HG02840 (cell line): ENCODE measurements around the gene POLE.

Experiments
- ATAC-seq: cut with Tn5 transposase; IDR thresholded peaks from one replicate; pipeline ENCODE4 v1.9.1; 2021; ENCODE audit warnings: mild to moderate bottlenecking, moderate library complexity, moderate number of reproducible peaks; ENCODE audit not compliant: unreplicated experiment, low FRiP score

Gene POLE

GRCh38 chr12:132634411-132634990 is 52.6 kb downstream of the POLE start:
- ATAC-seq, result no peak

GRCh38 chr12:132633901-132634300 is 53.2 kb downstream of the POLE start:
- ATAC-seq, result no peak

DNA sequence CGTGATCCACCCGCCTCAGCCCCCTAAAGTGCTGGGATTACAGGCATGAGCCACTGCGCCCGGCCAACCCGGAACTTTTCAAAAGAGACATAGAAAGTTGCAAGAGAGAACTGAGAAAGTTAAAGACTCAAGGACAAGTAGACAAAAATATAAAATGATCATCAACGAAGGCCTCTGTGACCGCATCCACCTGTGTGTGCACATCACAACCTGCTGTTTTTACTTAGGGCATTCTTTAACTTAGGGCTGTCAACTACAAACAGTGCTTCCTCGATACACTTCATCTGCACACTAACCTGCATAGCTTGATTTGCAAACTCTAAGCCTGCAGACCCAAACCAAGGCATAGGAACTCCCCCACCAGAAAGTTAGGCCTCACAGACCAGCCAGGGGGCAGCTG is 53.7 kb downstream of the POLE start:
- ATAC-seq, result no peak

GRCh38 chr12:132632521-132633228 is 54.5 kb downstream of the POLE start:
- ATAC-seq, result no peak

DNA sequence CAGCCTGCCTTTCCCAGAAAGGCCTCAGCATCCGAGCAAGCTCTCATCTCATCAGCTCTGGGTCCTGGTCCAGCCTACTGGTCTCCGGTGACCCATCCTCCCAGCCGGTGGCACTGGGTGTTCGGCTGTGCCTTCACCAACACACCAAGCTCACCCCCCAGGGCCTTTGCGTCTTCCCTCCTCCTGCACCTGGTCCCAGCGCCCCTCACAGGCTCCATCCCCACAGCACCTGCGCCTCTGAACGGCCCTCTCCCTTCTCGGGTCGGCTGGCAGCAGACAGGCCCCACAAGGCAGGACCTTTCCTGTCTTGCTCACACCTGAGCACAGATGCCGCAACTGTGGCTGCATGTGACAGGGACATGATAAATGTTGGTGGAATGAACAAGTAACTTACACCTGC is 55.5 kb downstream of the POLE start:
- no peak for ATAC-seq

GRCh38 chr12:132630672-132631071 is 56.5 kb downstream of the POLE start:
- no peak for ATAC-seq

- no peak for ATAC-seq
Measured at GRCh38 chr12:132629330-132629729, 57.8 kb downstream of the POLE start.

- no peak for ATAC-seq
Measured at GRCh38 chr12:132625731-132626430, 61.3 kb downstream of the POLE start.

DNA sequence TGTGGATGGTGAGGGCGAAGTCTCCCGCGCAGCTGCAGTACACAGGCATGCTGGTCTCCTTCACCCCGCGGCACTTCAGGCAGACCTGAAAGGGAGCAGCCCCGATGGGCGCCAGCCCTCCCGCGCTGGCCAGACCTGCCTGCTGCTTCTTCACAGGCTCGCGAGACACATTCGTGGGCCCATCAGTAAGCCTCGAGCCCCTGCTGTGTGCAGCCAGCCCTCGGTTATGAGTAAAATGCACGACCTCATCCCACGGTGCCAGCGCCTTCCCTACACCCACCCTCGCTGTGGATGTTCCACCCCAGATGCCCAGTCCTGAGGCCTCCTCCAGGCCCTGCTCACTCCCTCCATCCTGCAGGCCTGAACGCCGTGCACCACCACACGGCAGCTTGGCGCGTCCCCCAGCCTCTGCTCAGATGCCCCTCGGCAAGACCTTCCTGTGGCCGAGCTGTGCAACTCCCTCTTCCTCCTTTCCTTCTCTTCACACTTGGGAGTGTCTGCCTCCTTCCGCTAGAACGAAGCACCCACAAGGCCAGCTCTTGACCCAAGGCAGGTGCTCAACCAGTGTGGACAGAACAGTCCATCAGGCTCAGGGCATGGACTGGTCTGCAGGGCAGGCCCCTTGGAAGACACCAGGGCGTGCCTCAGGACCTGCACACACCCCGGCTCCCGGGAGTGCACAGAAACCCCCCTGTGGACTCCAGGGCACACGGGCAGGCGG is 62.1 kb downstream of the POLE start:
- ATAC-seq, result no peak

DNA sequence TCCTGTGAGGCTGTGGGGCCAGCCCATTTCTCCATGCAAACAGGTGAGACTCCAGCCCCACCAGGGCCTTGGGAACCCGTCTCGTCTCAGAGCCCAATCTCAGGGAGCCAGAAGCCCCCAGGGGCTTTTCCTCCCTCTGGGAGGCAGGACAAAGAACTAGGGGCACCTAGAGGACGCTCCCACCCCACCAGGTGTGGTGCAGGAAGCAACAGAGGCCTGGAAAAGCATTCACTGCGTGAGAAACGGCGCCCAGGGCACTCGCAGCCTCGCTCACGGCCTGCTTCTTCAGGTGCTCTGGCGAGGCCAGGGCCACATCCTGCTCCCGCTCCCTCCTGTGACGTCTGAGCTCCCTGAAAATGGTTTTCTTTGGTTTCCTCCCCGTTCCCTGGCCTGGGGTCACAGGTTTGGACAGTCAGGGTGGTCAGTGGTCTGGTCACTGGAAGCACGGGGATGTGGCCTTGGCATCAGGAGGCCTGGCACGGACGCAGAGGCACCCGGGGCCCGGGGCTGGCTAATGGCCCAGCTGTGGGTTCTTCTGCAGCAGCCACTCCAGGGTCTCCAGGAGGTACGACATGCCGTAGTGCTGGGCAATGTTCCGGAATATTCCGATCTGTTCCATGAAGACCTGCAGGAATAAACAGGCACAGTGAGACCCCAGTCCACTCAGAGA is 62.8 kb downstream of the POLE start:
- ATAC-seq, result no peak

DNA sequence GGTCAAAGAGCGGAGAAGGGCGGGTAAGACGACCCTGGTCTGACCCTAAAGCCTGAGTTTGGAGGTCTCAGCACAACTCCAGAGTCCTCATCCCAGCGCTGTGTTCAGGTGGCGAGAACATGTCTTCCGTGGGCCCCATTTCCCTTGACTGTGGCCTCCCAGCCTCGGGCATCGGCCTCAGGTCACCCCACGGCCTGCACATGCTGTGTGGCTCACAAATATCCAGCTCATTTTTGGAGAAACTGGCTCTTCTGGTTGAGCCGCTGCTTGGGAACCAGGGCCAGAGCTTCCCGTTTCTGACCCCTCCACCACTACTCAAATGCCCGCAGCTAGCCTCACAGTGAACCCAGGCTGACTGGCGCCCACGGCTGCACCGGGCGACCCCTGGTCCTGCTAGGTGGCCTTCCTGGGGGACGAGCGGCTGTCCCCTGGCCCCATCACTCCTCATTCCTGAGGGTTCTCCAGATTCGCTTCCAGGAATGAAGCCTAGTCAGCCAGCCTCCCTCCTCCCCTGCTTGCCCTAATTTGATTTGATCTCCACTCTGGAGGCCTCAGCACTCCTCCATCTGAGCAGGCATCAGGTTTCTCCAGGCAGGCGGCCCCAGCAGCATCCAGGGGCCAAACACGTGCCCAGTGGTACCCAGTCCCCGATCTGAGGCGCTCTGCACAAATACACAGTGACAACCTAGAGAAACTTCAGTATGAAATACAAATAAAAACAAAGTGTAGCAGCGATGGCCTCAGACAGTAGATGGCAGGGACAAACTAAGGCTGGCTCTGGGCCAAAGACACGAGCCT is 63.9 kb downstream of the POLE start:
- no peak for ATAC-seq

DNA sequence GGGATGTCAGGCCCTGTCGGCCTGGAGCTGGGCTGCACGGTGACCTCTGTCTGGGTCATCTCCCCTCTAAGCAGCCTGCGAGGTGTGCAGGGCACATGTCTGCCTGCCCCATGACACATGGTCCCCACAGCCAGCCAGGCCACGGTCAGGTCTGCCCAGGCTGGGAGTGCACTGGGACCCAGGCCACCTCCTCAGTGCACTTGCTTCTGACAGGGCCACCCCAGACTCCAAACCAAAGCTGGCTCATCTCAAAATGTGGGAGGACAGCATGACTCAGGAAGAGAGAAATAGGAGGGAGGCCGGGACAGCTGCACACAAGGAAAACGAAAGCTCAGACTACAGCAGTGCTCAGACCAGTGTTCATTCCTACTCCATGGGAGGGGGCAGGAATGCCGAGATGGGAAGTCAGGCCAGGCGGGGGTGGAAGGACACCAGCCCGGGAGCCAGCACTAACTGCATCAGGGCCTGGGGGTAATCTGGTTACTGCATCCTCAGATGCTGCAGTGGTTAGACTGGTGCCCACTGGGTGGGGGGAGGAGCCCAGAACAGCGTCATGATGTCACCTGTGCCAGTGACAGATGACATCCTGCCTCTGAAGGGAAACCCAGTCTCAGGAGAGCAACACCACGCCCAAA is 64.6 kb downstream of the POLE start:
- ATAC-seq, result no peak

DNA sequence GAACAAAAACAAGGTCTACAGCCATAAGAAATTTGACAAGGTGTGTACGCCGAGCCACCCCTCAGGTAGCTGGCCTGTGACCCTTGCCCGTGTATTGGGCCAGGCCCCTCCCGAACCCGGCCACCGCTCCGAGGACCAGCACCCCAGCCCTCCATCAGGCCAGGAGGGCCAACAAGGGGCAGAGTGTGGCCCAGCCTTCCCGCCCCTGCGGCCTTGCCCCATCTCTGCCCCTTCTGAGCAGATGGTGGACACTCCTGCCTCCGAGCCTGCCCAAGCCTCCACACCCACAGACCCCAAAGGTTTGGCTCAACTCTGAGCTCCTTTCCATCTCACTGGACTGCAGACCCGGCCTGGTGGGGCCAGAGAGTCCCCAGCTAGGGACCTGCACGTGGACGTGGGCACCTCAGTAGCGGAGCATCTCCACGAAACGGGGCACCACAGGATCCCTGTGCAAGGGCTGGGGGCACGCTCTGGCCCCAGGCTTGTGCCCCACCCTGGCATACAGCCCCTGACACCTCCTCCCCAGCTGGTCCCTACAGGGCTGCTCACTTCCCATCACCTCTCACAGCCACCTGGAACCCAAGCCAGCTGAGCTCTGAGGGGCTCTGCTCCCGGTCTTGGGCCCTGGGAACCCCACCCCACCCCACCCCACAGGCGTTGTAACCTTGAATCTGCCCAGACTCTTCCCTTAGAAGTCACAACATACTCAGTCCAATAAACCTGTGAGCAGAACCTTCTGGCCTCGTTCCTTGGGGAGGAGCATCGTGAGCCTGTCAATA is 65.3 kb downstream of the POLE start:
- no peak for ATAC-seq

- no peak for ATAC-seq
Measured at GRCh38 chr12:132620899-132621656, 66.1 kb downstream of the POLE start.

DNA sequence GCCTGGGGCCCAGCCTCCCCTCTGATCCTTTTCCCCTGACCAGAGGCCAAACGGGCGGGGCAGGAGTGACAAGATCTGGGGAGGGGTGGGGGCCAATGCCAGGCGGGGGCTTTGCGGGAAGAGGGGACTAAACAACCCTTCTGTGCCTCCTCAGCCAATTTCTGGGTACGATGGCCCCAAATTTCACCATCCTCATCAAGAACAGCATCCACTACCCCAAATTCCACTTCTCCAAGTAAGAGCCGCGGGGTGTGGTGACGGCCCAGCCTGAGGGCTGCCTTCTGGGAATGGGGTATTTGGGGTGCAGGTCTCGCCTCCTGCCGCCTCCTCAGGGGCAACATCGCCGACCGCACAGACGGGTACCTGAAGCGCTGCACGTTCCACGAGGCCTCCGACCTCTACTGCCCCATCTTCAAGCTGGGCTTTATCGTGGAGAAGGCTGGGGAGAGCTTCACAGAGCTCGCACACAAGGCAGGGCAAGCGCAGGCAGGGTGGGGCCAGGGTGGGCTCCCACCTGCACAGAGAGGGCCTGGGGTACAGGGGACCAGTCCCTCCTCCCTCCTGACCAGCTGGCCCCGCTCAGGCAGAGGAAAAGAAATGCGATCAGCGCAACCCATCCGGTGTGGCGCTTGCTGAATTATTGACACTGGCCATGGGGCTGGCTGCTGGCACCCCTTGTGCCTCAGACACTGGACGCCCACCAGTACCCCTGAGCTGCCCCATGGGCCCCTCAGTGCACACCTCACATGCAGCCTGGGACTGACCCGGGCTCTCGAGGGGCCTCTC is 66.8 kb downstream of the POLE start:
- ATAC-seq, result no peak

GRCh38 chr12:132619386-132620112 is 67.6 kb downstream of the POLE start:
- no peak for ATAC-seq

GRCh38 chr12:132619071-132619385 is 68.1 kb downstream of the POLE start:
- ATAC-seq, result no peak
